SK-N-MC (cell line): Measurements from ENCODE around the gene DNAJB1.
A peak's percentile ranks its signal among the peaks of the same experiment; 100 is the strongest.
"Not testable (repeated sequence)": the region's sequence is repeated elsewhere in the genome, so short reads cannot be mapped to it uniquely, and the experiment has no call there.

Experiments
- DNase-seq: peaks from one replicate; pipeline ENCODE4 v3.0.0-alpha.2; 2011; ENCODE audit warnings: low read depth, low spot score
- H3K27ac ChIP-seq: fragments of 200-600 bp; sonication (generic); 2 replicates; pipeline ENCODE4 v1.5.1; 2016; ENCODE audit warnings: mixed run types
- H3K36me3 ChIP-seq: fragments of 200-600 bp; sonication (generic); 2 replicates; pipeline ENCODE4 v1.6.1; 2017; ENCODE audit warnings: antibody characterized with exemption, low read length, mixed read lengths; ENCODE audit not compliant: insufficient read depth
- H3K4me3 ChIP-seq: fragments of 200-600 bp; sonication (generic); 2 replicates; pipeline ENCODE4 v1.5.1; 2016
- H3K9ac ChIP-seq: fragments of 200-600 bp; sonication (generic); 2 replicates; pipeline ENCODE4 v1.8.0; 2017; ENCODE audit warnings: mixed run types, mixed read lengths; ENCODE audit not compliant: insufficient read length
- H3K9me3 ChIP-seq: fragments of 200-600 bp; sonication (generic); 2 replicates; pipeline ENCODE4 v1.6.1; 2017; ENCODE audit warnings: low read depth, mild to moderate bottlenecking, antibody characterized with exemption, low read length, moderate library complexity, mixed read lengths
- EZH2 ChIP-seq: fragments of 200-600 bp; sonication (generic); IDR thresholded peaks from one replicate; pipeline ENCODE4 v1.6.1; 2017; ENCODE audit warnings: antibody characterized with exemption
- FOXP2 ChIP-seq: optimal IDR thresholded peaks from 2 replicates; pipeline ENCODE3; 2011; ENCODE audit warnings: mild to moderate bottlenecking, moderate library complexity; ENCODE audit not compliant: insufficient read depth; ENCODE audit errors: extremely low read length, control extremely low read depth
- POLR2AphosphoS5 ChIP-seq: IDR thresholded peaks from 2 replicates; pipeline ENCODE4 v1.6.1; 2012; ENCODE audit warnings: mild to moderate bottlenecking, low read depth, low read length, borderline replicate concordance

The DNAJB1 gene

GRCh38 chr19:14556662-14557188 lies 38.5 kb upstream of the DNAJB1 start:
- Histone ChIP-seq H3K36me3 (no peaks in the 10 kb centered on the region), H3K9ac (no peak overlapping the region), H3K4me3 (no peak overlapping the region), H3K27ac (no peak overlapping the region), H3K9me3 (no peaks in the 10 kb centered on the region)
- no peak for DNase-seq
- TF ChIP-seq FOXP2 = no peak
- TF ChIP-seq EZH2 = no peak

- no peaks in the 10 kb centered on the region for H3K9me3 ChIP-seq
- H3K9ac ChIP-seq = no peak overlapping the region
- no peaks in the 10 kb centered on the region for H3K36me3 ChIP-seq
- H3K27ac ChIP-seq = no peak overlapping the region
- TF ChIP-seq POLR2AphosphoS5 (no peak), EZH2 (no peak), FOXP2 (no peak)
- DNase-seq = no peak
- H3K4me3 ChIP-seq = no peak overlapping the region
Observed at GRCh38 chr19:14555918-14556661, 37.9 kb upstream of the DNAJB1 start.

GRCh38 chr19:14554382-14554812 lies 36.2 kb upstream of the DNAJB1 start:
- peak overlapping the region; percentile 19 for H3K9ac ChIP-seq
- no peak overlapping the region for H3K4me3 ChIP-seq
- H3K9me3 ChIP-seq = no peaks in the 10 kb centered on the region
- no peak for DNase-seq
- peak overlapping the region; percentile 79 for H3K27ac ChIP-seq
- peaks cover 4% of the 10 kb centered on the region; the same call in 1 of the 2 replicates for H3K36me3 ChIP-seq
- TF ChIP-seq POLR2AphosphoS5 (no peak), EZH2 (no peak), FOXP2 (no peak)

DNA sequence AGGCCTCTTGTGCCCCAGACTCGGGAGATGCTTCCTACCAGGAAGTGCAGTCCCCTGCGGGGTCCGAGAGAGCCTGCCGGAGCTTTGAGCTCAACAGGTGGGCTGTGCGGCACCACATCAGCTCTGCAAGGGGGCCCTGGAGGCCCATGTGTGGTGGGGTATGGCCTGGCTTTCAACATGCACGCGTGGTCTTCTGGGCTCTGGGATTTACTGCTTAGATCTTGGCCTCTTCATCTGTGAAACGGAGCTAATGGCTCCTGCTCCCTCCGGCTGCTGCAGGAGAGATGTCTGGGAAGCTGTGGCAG lies 35.7 kb upstream of the DNAJB1 start:
- TF ChIP-seq POLR2AphosphoS5 = no peak
- TF ChIP-seq FOXP2 = no peak
- no peak for TF ChIP-seq EZH2
- no peak for DNase-seq
- Histone ChIP-seq H3K36me3 (peaks cover 5% of the 10 kb centered on the region), H3K4me3 (no peak overlapping the region), H3K9me3 (no peaks in the 10 kb centered on the region), H3K9ac (peak overlapping the region; percentile 19), H3K27ac (peak overlapping the region; percentile 79)

GRCh38 chr19:14553042-14553938 lies 35.1 kb upstream of the DNAJB1 start:
- DNase-seq = no peak
- Histone ChIP-seq H3K9ac (peak overlapping the region; percentile 19), H3K36me3 (peaks cover 11% of the 10 kb centered on the region), H3K4me3 (no peak overlapping the region), H3K9me3 (no peaks in the 10 kb centered on the region), H3K27ac (peak overlapping the region; percentile 79; the same call in 1 of the 2 replicates)
- TF ChIP-seq POLR2AphosphoS5 (no peak), EZH2 (no peak), FOXP2 (no peak)

DNA sequence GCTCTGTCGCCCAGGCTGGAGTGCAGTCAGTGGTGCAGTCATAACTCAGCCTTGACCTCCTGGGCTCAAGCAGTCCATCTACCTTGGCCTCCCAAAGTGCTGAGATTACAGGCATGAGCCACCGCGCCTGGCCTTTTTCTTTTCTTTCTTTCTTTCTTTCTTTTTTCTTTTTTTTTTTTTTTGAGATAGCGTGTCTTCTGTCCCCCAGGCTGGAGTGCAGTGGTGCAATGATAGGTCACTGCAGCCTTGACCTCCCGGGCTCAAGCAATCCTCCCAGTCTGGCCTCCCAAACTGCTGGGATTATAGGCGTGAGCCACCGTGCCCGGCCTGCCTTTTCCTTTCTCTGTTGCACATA lies 33.8 kb upstream of the DNAJB1 start:
- peaks cover 13% of the 10 kb centered on the region for H3K36me3 ChIP-seq
- not testable (repeated sequence) for H3K27ac ChIP-seq, H3K9me3 ChIP-seq, H3K4me3 ChIP-seq, DNase-seq, H3K9ac ChIP-seq

DNA sequence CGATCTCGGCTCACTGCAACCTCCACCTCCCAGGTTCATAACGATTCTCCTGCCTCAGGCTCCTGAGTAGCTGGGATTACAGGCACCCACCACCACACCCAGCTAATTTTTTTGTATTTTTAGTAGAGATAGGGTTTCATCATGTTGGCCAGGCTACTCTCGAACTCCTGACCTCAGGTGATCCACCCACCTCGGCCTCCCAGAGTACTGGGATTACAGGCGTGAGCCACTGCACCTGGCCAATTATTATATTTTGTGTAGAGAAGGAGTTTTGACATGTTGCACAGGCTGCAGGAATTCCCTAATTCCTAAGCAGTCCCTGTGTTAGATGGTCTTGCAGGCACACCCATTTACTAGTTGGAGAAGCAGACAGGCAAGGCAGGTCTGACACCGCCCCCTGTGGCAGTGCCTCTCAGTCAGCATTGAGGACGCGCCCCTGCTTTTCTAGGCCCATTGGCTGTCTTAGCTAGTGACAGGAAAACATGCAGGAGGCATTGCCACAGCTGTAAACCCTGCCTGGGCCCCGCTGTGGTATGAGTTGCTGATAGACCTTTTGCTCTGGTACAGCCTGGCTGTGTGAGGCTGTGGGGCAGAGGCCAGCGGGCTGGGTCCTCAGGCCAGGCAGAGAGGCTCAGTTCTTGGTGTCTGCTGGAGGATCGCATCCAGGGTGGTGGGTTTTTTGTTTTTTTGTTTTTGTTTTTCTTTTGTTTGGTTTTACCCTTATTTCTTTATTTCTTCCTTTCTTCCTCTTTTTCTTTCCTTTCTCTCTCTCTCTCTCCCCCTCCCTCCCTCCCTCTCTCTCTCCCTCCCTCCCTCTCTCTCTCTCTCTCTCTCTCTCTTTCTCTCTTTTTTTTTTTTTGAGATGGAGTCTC lies 33.2 kb upstream of the DNAJB1 start:
- peaks cover 13% of the 10 kb centered on the region for H3K36me3 ChIP-seq
- H3K9ac ChIP-seq, H3K4me3 ChIP-seq, H3K9me3 ChIP-seq, H3K27ac ChIP-seq, DNase-seq: not testable (repeated sequence)

DNA sequence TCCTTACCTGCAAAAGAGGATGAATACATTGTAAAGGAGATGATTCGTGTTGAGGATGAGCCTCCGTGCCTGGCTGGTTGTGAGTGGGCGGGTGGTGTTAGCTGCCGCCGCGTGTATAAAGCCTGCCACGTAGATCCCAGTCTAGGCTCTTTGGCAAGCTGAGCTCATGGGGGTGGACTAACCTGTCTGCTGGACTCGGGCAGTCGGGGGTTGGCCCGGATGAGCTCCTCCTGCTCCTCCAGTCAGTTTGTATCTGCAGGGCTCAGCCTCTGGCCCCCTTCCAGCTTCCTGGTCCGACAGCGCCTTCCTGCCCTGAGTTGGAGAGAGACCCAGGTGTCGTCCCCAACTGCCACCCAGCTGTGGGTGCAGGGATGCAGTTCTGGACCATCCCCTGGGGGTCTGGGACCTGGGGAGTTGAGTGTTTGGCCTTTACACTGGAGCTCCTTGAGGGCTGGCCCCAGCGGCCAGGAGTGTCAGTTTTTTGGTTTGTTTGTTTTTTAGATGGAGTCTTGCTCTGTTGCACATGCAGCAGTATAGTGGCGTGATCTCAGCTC lies 32.1 kb upstream of the DNAJB1 start:
- peaks cover 13% of the 10 kb centered on the region for H3K36me3 ChIP-seq
- no peak overlapping the region for H3K4me3 ChIP-seq
- H3K9me3 ChIP-seq = no peaks in the 10 kb centered on the region
- TF ChIP-seq FOXP2 (no peak), EZH2 (no peak), POLR2AphosphoS5 (no peak)
- DNase-seq = no peak
- H3K27ac ChIP-seq = no peak overlapping the region
- no peak overlapping the region for H3K9ac ChIP-seq
